ENCODE results near the gene TMEM45B.
"Not testable (repeated sequence)": the region's sequence is repeated elsewhere in the genome, so short reads cannot be mapped to it uniquely, and the experiment has no call there.

DNA sequence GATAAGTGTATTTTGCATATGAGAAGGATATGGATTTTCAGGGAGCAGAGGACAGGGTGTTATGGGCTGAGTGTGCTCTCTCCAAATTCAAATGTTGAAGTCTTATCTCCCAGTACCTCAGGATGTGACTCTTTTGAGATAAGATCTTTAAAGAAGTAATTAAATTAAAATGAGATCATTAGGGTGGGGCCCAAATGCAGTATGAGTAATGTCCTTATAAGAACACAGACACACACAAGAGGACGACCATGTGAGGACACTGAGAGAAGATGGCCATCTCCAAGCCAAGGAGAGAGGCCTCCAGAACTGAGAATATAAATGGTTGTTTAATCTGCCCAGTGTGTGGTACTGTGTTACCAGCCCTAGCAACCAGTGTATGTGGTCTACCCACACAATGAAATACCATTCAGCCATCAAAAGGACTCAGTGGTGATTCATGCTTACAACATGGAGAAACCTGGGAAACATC, 20.8 kb downstream of the TMEM45B start:
- TF ChIP-seq BHLHE40 (IDR thresholded peaks at IDR 0.05; ENCODE audit: borderline replicate concordance); TARDBP (IDR thresholded peaks at IDR 0.05); SP1 (IDR thresholded peaks at IDR 0.05); ELF4 (IDR thresholded peaks at IDR 0.05): not testable (repeated sequence)
